B cell (primary cell): ENCODE results near the gene FKBP1C. TPM values are rescaled to one million over a fixed set of nuclear protein-coding genes. Genes with fewer than 3 reads are reported as not detected.

ENCODE experiments used
- ATAC-seq: fragments of 200-7000 bp; cut with Tn5 transposase; one replicate; pipeline ENCODE4 v1.10.0; 2021; ENCODE audit warnings: low read depth, mild to moderate bottlenecking, moderate number of reproducible peaks, moderate library complexity
- CTCF ChIA-PET: fragments of 350-600 bp; sonication (Branson Sonifier 250); formaldehyde crosslinking; loops from one replicate; lab custom pipeline; 2021; ENCODE audit warnings: antibody characterized with exemption, inconsistent platforms; lab: Charles Lee
- POLR2A ChIA-PET: fragments of 350-600 bp; sonication (Branson Sonifier 250); formaldehyde crosslinking; loops from one replicate; lab custom pipeline; 2021; ENCODE audit warnings: antibody characterized with exemption; lab: Charles Lee
- DNase-seq: peaks from one replicate; pipeline ENCODE4 v3.0.0; 2013
- H2AFZ ChIP-seq: 2 replicates; pipeline ENCODE4 v1.6.1; 2012; ENCODE audit warnings: mild to moderate bottlenecking, low read depth, low read length; ENCODE audit not compliant: insufficient read depth, poor library complexity, severe bottlenecking
- H3K27ac ChIP-seq, 2 donors: 1 replicate in 1 of 2; 2 replicates in 1 of 2; pipeline ENCODE4 v1.5.1; 2012 to 2013; ENCODE audit warnings: low read length in 2 of 2, mild to moderate bottlenecking in 2 of 2, moderate library complexity in 1 of 2
- H3K27me3 ChIP-seq, 4 experiments: fragments of 200-600 bp in 1 of 4; sonication (generic) in 1 of 4; replicated peaks in 1 of 4; 1 replicate in 2 of 4; 2 replicates in 2 of 4; pipeline versions ENCODE4 v1.6.1 to v1.7.0; 2013 to 2016; ENCODE audit warnings: low read length in 3 of 4, mild to moderate bottlenecking in 2 of 4, mixed read lengths in 1 of 4, moderate library complexity in 1 of 4; ENCODE audit not compliant: insufficient read depth in 4 of 4, control insufficient read depth in 3 of 4; ENCODE audit errors: control extremely low read depth in 1 of 4
- H3K36me3 ChIP-seq, 2 experiments: replicated peaks in 1 of 2; 1 replicate in 1 of 2; 2 replicates in 1 of 2; pipeline versions ENCODE4 v1.6.1 to v1.7.1; 2013; ENCODE audit warnings: low read length in 1 of 2; ENCODE audit not compliant: insufficient read depth in 2 of 2, control insufficient read depth in 1 of 2; ENCODE audit errors: control extremely low read depth in 1 of 2, extremely low read depth in 1 of 2
- H3K4me1 ChIP-seq, 2 donors: fragments of 200-600 bp in 1 of 2; sonication (generic) in 1 of 2; 1 replicate in 1 of 2; 2 replicates in 1 of 2; pipeline versions ENCODE4 v1.5.1 to v1.6.1; 2013 to 2017; ENCODE audit warnings: low read length in 2 of 2; ENCODE audit not compliant: control insufficient read depth in 2 of 2, insufficient read depth in 2 of 2
- H3K4me2 ChIP-seq: replicated peaks from 2 replicates; pipeline ENCODE3; 2012; ENCODE audit warnings: mild to moderate bottlenecking, low read depth, low read length; ENCODE audit not compliant: poor library complexity, severe bottlenecking
- H3K4me3 ChIP-seq, 5 experiments: fragments of 200-600 bp in 1 of 5; sonication (generic) in 1 of 5; 1 replicate in 3 of 5; 2 replicates in 2 of 5; pipeline versions ENCODE4 v1.5.1 to v1.7.0; 2011 to 2016; ENCODE audit warnings: low read length in 4 of 5, mild to moderate bottlenecking in 4 of 5, low read depth in 2 of 5, control low read depth in 1 of 5, moderate library complexity in 1 of 5; ENCODE audit not compliant: insufficient read depth in 1 of 5; ENCODE audit errors: control extremely low read depth in 1 of 5, extremely low read depth in 1 of 5
- H3K79me2 ChIP-seq: fragments of 200-600 bp; sonication (generic); one replicate; pipeline ENCODE4 v1.6.0; 2016; ENCODE audit warnings: low read length; ENCODE audit not compliant: control insufficient read depth, insufficient read depth
- H3K9ac ChIP-seq: fragments of 200-600 bp; sonication (generic); 2 replicates; pipeline ENCODE4 v1.6.1; 2017; ENCODE audit warnings: mild to moderate bottlenecking, low read length, moderate library complexity
- H3K9me3 ChIP-seq, 3 donors: one replicate each; pipeline versions ENCODE4 v1.6.1 to v1.7.1; 2013; ENCODE audit warnings: low read length in 2 of 3; ENCODE audit not compliant: control insufficient read depth in 2 of 3, insufficient read depth in 1 of 3; ENCODE audit errors: control extremely low read depth in 1 of 3
- H4K20me1 ChIP-seq: 2 replicates; pipeline ENCODE4 v1.6.0; 2012; ENCODE audit warnings: mild to moderate bottlenecking, low read length; ENCODE audit not compliant: insufficient read depth, control insufficient read depth, poor library complexity, severe bottlenecking
- H3K27ac Mint-ChIP-seq: one replicate; pipeline ENCODE4 v1.8.0; 2021; ENCODE audit warnings: mixed read lengths
- H3K27me3 Mint-ChIP-seq: one replicate; pipeline ENCODE4 v1.8.0; 2021; ENCODE audit warnings: mixed read lengths
- H3K4me1 Mint-ChIP-seq: one replicate; pipeline ENCODE4 v1.8.0; 2021; ENCODE audit warnings: mixed read lengths
- H3K4me3 Mint-ChIP-seq: one replicate; pipeline ENCODE4 v1.8.0; 2021; ENCODE audit warnings: mixed read lengths
- H3K9me3 Mint-ChIP-seq: one replicate; pipeline ENCODE4 v1.8.0; 2022; ENCODE audit warnings: mixed read lengths; ENCODE audit not compliant: insufficient read depth
- CTCF ChIP-seq: fragments of 200-600 bp; IDR thresholded peaks from one replicate; pipeline ENCODE4 v1.8.0; 2022; ENCODE audit warnings: antibody characterized with exemption, mild to moderate bottlenecking
- EZH2 ChIP-seq: IDR thresholded peaks from 2 replicates; pipeline ENCODE4 v1.6.1; 2012; ENCODE audit warnings: borderline replicate concordance, low read depth, mild to moderate bottlenecking, moderate library complexity, low read length; ENCODE audit not compliant: insufficient read depth, poor library complexity, severe bottlenecking
- WGBS: methylation state at CpG from one replicate; pipeline ENCODE4 v1.1.5; 2013; ENCODE audit warnings: missing lambda C conversion rate; ENCODE audit not compliant: insufficient coverage; 5-methylcytosine and 5-hydroxymethylcytosine counted together
- intact Hi-C: fragments of 100-400 bp; cut with micrococcal nuclease; formaldehyde crosslinking; loops from one replicate; pipeline ENCODE4 v1.10.0; 2022
- polyA plus RNA-seq: library from polyadenylated mRNA; depleted of rRNA; stranded (reverse); fragments of >200 nt; gene quantifications from 2 replicates; pipeline ENCODE4 v1.2.3, GENCODE V29; 2012
- small RNA-seq: library from RNA; depleted of rRNA; stranded (forward); fragments of <200 nt; gene quantifications from one replicate; pipeline ENCODE3, GENCODE V24; 2012; ENCODE audit warnings: low replicate concordance, low read depth; ENCODE audit not compliant: insufficient read length
- total RNA-seq, 2 donors: library from RNA; stranded (reverse); fragments of 120-200 nt in 1 of 2; gene quantifications; 1 replicate in 1 of 2; 2 replicates in 1 of 2; pipeline versions ENCODE4 v1.2.3 to v1.2.4, GENCODE V29; 2013 to 2022

FKBP1C gene
- total and polyA plus RNA-seq, 2 donors (not counting 1 experiment from before 2014, with no cell fraction given): not detected

- Histone ChIP-seq H4K20me1 (no peaks in the 10 kb centered on the region), H3K27ac (no peak overlapping the region), H3K4me1 (no peaks in the 10 kb centered on the region), H3K4me3 (no peak overlapping the region), H2AFZ (no peak overlapping the region), H3K9me3 (no peaks in the 10 kb centered on the region), H3K36me3 (no peaks in the 10 kb centered on the region), H3K79me2 (no peaks in the 10 kb centered on the region), H3K4me2 (no peak overlapping the region), H3K9ac (no peak overlapping the region), H3K27me3 (no peaks in the 10 kb centered on the region)
- intact Hi-C loops: no loop called here
- ATAC-seq: no peak
- Mint-ChIP-seq H3K9me3 (no peaks in the 10 kb centered on the region), H3K4me1 (no peaks in the 10 kb centered on the region), H3K27ac (no peak overlapping the region), H3K4me3 (no peak overlapping the region), H3K27me3 (no peaks in the 10 kb centered on the region)
- WGBS: 80% methylated on average over 1 of the region's 3 CpGs
- TF ChIP-seq CTCF: no peak
- no peak for TF ChIP-seq EZH2
- ChIA-PET CTCF (no interaction called here), POLR2A (no interaction called here)
- no peak for DNase-seq
Observed at GRCh38 chr6:63261820-63262219, 50.6 kb downstream of the FKBP1C start.

Small RNA genes within 50 kb of the gene (small RNA-seq; reads per million reads assigned to genes)
- gene SPTLC1P3: not detected

Other genes starting within 250 kb of the FKBP1C start
- gene LGSN, start 108.5 kb downstream of the FKBP1C start, total RNA-seq: not detected in 2 replicates
- 0.17 TPM in 1 of 2 replicates, not detected in the other for gene LGSN, start 108.5 kb downstream of the FKBP1C start, polyA plus RNA-seq